Activated naive CD4-positive, alpha-beta T cell treated with Interleukin-2 at 50 U/mL for 16 hours (primary cell): ENCODE data around the gene TSHZ2.
A peak's percentile ranks its signal among the peaks of the same experiment; 100 is the strongest.

Experiments
- DNase-seq: peaks from one replicate; pipeline ENCODE4 v3.0.0-alpha.2; 2020

Gene TSHZ2

GRCh38 chr20:53216478-53216855, 244.3 kb downstream of the TSHZ2 start:
- no peak for DNase-seq

- DNase-seq: peak; percentile 82
These were observed 244.9 kb downstream of the TSHZ2 start for GRCh38 chr20:53216856-53217576.

- DNase-seq: no peak
These were observed 248.5 kb downstream of the TSHZ2 start for GRCh38 chr20:53220482-53221307.

DNA sequence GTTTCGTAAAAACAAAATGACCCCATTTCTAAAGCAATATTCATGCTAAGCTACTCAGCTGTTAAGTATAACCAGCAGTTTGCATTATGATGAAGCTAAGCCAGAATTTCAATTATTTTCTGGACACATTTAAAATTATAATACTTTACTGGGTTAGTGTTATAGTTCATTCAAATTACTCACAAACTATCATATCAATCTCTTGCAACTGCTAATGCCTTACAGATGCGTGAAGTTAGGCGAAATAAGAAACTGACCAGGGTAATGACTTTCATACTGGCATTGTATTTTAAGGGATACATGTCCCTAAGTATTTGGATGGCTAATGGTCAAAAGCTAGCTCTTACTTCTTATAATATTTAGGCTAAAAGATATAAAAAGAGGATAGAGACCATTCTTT, 249.6 kb downstream of the TSHZ2 start:
- DNase-seq: no peak

GRCh38 chr20:53222416-53222815, 250.3 kb downstream of the TSHZ2 start:
- DNase-seq: no peak

DNA sequence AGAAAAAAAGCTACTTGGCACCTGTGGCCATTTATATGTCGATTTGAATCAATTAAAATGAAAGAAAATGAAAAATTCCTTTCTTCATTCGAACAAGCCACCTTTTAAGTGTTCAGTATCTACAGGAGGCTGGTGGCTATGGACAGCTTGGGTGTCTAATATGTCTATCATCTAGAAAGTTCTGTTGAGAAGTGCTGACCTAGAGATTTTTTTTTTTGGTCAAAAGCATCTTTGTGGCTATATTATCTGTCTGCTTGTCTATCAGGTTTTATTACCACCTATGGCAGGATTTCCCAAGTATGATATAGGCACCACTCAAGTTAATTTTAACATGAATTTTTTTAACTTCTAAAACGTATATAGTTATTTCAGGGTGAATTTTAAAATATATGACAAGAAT, 250.8 kb downstream of the TSHZ2 start:
- no peak for DNase-seq

GRCh38 chr20:53223626-53224172, 251.5 kb downstream of the TSHZ2 start:
- no peak for DNase-seq

GRCh38 chr20:53224851-53225250, 252.7 kb downstream of the TSHZ2 start:
- DNase-seq: no peak

GRCh38 chr20:53226826-53227225, 254.7 kb downstream of the TSHZ2 start:
- DNase-seq: no peak

DNA sequence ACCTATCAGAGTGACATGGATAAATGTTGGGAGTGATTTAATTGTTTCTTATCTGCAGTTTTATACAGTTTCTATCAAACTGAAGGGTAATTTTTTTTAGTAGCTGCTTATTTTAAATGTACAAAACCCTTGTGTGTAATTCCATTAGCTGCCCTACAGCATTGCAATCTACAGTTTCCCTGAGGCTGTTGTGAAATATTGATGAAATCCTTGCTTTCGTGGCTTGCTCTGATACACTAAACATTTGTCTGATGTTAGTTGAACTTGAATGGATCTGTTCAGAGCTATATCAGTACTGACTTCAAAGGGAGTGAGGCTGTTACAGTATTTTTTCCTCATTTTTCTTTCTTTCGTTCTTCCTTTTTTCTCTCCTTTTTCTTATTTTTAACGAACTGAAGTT, 255.4 kb downstream of the TSHZ2 start:
- DNase-seq: no peak

DNA sequence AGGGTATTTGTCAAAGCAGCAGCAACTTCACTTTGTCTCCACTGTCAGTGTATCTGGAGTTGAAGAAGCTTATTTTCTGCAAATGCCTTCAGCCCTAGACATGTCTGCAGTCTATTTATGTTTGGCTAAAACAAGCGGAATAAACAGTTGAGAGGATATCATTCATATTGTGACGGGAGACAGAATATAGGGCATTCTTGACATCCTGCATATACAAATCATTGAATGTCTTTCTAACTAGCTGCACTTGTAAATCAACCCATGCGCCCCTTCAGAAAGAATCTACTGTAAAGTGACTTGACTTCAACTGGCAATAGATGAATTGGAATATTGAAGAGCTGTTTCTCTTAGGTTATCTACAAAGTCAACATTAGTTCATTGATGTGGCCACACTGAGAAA, 258.9 kb downstream of the TSHZ2 start:
- no peak for DNase-seq

DNA sequence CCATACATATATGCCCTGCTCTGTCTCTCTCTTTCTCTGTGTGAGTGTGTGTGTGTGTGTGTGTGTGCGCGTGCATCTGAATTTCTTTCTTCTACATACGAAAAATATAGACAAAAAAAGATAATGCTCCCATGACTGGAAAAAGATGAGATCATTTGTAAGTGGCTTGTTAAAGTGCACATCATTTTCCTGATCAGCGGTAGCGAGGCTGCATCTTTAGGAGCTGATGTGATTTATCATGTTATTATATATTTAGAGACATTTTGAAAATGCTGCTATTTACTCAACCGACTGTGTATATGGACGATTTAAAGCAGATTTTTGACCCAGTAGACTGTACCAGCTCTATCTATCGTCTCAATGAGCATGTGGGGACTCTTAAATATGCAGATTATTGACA, 265.3 kb downstream of the TSHZ2 start:
- DNase-seq: no peak

DNA sequence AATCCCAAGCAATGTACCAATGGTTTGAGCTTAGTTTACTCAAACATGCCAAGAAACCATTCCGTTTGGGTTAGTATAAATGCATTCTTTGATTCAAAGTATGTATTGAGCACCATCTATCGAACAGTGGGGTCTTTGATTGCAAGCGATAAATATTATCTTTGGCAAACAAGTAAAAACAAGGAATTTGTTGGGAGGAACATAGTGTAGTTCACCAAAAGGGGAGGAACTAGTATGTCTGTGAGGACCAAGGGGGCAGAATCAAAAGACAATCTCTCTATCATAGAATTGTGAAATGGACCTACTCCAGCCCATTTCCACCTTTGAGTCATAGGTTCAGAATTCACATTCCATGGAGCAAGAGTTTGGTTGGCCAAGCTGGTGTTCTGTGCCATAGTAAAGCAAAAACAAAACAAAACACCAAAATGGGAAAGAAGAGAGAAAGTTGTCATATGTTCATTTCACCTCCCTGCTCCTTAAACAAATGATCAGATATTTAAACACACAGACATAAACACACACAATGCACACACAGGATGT, 266.0 kb downstream of the TSHZ2 start:
- no peak for DNase-seq

GRCh38 chr20:53243152-53243551, 271.0 kb downstream of the TSHZ2 start:
- DNase-seq: no peak

- DNase-seq: no peak
These were observed 272.6 kb downstream of the TSHZ2 start for GRCh38 chr20:53244711-53245110.

DNA sequence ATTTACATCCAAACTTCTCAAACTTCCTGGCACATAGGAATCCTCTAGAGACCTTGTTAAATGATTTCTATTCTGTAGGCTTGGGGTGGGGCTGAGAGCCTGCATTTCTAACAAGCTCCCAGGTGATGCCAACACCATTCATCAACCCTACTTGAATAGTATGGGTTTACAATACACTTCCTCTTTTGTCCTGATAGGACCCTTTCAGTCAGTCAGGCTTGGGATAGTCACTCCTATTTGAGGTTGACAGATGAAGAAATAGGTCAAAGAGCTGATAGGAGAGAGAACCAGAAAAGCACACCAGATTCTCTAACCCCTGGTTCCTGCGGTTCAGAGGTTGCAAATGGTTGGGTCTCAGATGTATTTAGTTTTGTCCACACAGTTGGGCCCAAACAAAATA, 273.4 kb downstream of the TSHZ2 start:
- no peak for DNase-seq

- DNase-seq: no peak
These were observed 275.4 kb downstream of the TSHZ2 start for GRCh38 chr20:53247468-53248103.

- no peak for DNase-seq
These were observed 278.3 kb downstream of the TSHZ2 start for GRCh38 chr20:53250456-53250855.

GRCh38 chr20:53252002-53252401, 279.8 kb downstream of the TSHZ2 start:
- DNase-seq: no peak

DNA sequence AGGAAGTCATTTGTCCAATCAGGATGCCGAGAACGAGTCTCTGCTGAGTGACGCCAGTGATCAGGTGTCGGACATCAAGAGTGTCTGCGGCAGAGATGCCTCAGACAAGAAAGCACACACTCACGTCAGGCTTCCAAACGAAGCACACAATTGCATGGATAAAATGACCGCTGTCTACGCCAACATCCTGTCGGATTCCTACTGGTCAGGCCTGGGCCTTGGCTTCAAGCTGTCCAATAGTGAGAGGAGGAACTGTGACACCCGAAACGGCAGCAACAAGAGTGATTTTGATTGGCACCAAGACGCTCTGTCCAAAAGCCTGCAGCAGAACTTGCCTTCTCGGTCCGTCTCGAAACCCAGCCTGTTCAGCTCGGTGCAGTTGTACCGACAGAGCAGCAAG, 281.5 kb downstream of the TSHZ2 start:
- no peak for DNase-seq

DNA sequence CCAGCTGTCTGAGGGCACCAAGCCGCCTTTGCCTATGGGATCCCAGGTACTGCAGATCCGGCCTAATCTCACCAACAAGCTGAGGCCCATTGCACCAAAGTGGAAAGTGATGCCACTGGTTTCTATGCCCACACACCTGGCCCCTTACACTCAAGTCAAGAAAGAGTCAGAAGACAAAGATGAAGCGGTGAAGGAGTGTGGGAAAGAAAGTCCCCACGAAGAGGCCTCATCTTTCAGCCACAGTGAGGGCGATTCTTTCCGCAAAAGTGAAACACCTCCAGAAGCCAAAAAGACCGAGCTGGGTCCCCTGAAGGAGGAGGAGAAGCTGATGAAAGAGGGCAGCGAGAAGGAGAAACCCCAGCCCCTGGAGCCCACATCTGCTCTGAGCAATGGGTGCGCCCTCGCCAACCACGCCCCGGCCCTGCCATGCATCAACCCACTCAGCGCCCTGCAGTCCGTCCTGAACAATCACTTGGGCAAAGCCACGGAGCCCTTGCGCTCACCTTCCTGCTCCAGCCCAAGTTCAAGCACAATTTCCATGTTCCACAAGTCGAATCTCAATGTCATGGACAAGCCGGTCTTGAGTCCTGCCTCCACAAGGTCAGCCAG, 283.0 kb downstream of the TSHZ2 start:
- peak; percentile 10 for DNase-seq

DNA sequence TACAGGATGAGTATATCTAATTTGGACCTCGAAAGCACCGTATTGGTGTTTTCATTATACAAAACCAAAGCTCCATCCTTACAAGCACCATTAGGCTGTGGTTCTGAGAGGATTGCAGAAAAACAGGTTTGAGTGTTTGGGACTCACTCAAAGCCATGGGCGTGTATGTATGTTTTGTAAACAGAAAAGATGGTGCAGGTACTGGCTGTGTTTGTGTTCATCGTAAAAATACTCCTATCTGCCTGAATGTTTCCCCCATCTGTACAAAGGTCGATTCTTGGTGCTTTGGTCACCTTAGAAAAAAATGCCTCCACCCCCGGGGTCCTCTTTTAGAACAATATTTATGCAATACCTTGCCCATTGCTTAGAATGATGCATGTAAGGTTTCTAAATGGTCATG, 286.6 kb downstream of the TSHZ2 start:
- DNase-seq: no peak

DNA sequence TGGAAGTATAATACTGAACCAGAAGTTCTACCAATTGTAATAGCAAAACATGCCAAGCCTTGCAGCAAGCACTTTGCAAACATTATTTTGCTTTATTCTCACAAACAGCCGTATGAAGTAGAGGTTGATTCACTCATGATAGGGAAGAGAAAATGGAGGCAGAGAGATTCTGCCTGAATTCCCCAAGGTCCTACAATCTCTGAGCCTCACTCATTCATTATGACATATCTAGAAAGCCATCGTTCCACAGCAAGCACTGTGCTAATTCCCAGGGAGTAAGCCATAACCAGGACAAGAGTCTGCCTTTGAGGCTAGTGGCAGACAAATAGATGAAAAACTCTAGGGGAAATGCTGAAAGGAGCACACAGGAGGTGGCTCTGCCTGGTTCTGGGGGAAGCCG, 288.0 kb downstream of the TSHZ2 start:
- DNase-seq: no peak
